ENCODE results near the gene CXCR5.
A peak's percentile ranks its signal among the peaks of the same experiment; 100 is the strongest.
"Not testable (repeated sequence)": the region's sequence is repeated elsewhere in the genome, so short reads cannot be mapped to it uniquely, and the experiment has no call there.

CXCR5 gene
- 77.5 to 210 reads per million in 2 experiments for total RNA-seq

- peak; percentile 74 for DNase-seq (ENCODE audit: low read depth)
These were observed at the start of gene CXCR5 for GRCh38 chr11:118883368-118884071. CXCR5 (plus strand) TSS chr11:118883892; CDS start chr11:118883942, 50 bp downstream.

- DNase-seq (ENCODE audit: low read depth), result no peak
These were observed 49.2 kb upstream of the CXCR5 start for GRCh38 chr11:118834427-118835028.

DNA sequence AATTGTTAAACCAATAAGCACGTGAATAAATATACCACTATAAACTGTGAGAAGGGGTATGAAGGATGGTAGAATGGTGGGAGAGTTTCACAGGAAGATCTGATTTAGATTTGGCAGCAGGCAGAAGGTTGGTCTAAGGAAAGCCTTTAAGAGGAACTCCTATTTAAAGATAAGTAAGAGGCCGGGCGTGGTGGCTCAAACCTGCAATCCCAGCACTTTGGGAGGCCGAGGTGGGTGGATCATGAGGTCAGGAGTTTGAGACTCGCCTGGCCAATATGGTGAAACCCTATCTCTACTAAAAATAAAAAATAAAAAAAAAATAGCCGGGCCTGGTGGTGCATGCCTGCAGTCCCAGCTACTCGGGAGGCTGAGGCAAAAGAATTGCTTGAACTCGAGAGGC, 45.8 kb upstream of the CXCR5 start:
- DNase-seq (ENCODE audit: low read depth), result no peak

- DNase-seq (ENCODE audit: low read depth), result no peak
These were observed 44.7 kb upstream of the CXCR5 start for GRCh38 chr11:118838905-118839553.

GRCh38 chr11:118841469-118842242, 42.0 kb upstream of the CXCR5 start:
- peak; percentile 34 for DNase-seq (ENCODE audit: low read depth)

- no peak for DNase-seq (ENCODE audit: low read depth)
These were observed 41.3 kb upstream of the CXCR5 start for GRCh38 chr11:118842369-118842768.

DNA sequence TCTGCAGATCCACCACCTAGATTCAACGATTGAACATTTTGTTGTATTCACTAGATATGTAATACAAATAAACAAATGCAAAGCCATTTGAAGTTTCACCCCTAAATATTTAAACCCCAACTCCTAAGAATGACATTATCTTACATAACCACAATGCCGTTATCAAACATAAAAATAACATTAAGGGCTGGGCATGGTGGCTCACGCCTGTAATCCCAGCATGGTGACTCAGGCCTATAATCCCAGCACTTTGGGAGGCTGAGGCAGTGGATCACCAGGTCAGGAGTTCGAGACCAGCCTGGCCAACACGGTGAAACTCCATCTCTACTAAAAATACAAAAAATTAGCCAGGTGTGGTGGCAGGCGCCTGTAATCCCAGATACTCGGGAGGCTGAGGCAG, 40.8 kb upstream of the CXCR5 start:
- DNase-seq (ENCODE audit: low read depth), result not testable (repeated sequence)

GRCh38 chr11:118843565-118843964, 40.1 kb upstream of the CXCR5 start:
- no peak for DNase-seq (ENCODE audit: low read depth)

DNA sequence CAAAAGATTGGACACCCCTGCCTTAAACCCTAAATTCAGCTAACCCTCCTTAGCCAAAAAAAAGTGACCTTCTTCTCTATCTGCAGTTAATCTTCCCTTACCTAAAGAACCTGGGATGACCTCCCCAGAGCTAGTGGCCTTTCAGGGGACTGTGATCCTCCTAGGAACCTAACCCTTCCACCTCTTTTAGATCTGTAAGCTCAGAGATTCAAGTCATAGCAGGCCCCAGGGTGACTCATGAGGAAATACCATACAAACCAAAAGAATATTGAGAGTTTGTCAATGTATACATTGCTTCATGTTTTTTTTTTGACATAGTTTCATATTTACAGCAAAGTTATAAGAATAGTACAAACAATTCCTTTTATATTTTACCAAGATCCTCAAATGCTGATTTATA, 38.3 kb upstream of the CXCR5 start:
- no peak for DNase-seq (ENCODE audit: low read depth)

- DNase-seq (ENCODE audit: low read depth), result no peak
These were observed 37.3 kb upstream of the CXCR5 start for GRCh38 chr11:118846181-118846935.

GRCh38 chr11:118849825-118850224, 33.9 kb upstream of the CXCR5 start:
- DNase-seq (ENCODE audit: low read depth), result no peak

DNA sequence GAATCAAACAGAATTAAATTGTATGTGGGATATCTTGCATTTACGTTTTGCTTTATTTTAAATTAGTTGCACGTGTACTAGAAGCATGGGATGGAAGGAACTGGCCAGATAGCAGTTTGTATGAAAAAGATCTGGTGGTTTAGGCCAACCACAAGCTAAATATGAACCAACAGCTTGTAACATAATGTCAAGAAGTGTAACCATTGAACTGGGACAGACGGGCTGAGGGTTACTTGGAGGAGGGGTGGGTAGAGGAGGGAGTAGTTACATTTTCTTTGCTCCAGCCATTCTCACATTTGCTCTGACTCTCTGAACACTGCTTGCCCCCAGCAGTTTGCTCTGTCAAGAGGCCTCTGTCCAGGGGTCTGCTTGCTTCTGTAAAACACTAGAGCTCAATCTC, 31.7 kb upstream of the CXCR5 start:
- no peak for DNase-seq (ENCODE audit: low read depth)

DNA sequence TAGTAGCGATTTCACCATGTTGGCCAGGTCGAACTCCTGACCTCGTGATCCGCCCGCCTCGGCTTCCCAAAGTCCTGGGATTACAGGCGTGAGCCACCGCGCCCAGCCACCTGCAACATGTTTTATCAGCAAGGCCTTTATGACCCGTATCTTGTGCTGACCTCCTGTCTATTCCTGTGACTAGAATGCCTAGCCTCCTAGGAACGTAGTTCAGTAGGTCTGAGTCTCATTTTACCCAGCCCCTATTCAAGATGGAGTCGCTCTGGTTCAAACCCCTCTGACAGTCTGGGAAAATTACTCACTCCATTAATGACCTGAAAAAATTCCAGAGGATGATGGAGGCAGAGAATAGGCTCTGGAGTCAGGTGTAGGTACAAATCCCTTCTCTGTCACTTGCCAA, 30.0 kb upstream of the CXCR5 start:
- DNase-seq (ENCODE audit: low read depth), result no peak

GRCh38 chr11:118856314-118856713, 27.4 kb upstream of the CXCR5 start:
- no peak for DNase-seq (ENCODE audit: low read depth)

DNA sequence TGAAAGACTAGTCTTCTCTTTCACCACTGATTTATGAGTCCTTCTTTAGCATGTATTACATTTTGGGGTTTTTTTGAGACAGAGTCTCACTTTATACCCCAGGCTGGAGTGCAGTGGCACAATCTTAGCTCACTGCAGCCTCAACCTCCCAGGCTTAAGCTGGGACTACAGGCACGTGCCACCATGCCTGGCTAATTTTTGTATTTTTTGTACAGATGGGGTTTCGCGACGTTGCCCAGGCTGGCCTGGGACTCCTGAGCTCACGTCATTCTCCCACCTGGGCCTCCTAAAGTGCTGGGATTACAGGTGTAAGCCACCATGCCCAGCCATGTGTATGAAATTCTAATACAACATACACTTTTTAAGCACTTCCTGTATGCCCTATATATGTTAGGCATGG, 26.3 kb upstream of the CXCR5 start:
- DNase-seq (ENCODE audit: low read depth), result no peak

DNA sequence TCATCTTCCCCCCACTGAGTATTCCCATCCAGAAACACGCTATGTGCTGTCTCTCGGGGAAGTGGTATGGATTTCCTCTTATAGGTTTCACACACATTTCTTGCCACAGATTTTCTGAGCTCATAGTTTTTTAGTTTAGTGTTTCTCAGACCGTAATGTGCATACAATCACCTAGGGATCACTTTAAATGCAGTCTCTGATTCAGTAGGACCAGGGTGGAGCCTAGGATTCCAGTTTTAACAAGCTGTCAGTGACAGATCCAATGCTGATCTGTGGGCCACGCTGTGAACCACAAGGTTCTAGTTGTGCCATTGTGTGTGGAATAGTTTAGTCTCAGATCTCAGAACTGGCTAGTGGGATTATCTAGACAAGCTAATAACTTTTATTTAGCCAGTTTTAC, 23.7 kb upstream of the CXCR5 start:
- DNase-seq (ENCODE audit: low read depth), result no peak

DNA sequence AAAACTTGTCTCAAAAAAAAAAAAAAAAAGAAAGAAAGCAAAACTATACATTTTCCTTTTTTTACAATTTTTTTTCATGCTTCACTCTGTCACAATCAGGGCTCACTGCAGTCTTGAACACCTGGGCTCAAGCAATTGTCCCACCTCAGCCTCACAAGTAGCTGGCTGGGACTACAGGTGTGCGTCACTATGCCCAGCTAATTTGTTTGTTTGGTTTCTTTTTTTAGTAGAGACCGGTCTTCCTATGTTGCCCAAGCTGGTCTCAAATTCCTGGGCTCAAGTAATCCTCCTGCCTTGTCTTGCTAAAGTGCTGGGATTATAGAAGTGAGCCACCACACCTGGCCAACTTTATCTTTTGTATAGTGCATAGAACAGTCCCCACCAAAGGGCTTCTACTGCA, 15.0 kb upstream of the CXCR5 start:
- DNase-seq (ENCODE audit: low read depth), result no peak

DNA sequence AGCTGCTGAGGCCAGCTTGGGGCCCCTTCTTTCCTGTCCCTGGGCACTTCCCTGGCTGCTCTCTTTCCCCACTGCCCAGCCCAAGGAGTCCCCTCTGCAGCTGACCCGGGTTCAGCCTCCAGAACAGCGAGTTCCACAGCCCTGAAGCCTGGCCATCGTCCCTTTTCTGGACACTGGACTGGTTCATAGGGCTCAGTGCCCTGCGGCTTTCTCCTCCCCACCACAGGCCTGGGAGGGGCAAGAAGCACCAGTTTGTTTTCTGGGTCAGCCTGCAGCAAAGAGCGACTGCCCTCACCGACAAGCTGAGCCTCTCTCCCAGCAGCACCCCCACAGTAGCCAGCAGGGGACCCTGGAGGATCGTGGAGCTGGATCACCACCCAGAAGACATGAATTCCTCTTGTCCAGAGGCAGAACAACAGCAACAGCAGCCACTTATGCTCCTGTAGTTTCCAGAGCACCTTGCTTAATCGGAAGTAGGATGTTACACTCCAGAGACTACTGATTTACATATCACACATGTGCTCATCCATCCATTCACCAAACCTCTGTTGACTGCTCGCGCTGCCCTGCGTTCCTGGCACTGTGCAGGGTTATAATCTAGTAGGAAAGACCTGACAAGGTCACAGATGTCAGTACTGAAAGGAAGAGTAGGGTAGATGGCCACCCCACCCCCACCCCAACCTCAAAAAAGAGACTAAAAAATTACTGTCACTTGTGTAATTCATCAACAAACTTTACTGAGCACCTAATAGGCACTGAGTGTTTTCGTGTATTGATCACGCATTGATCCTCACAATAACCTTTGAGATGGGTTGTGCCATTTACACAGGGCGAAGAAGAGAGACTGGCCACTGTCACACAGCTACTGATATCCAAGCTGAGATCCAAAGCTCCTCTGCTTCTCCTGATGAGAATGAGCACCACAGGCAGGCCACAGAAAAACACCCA, 13.0 kb upstream of the CXCR5 start:
- no peak for DNase-seq (ENCODE audit: low read depth)

GRCh38 chr11:118872403-118872821, 11.3 kb upstream of the CXCR5 start:
- DNase-seq (ENCODE audit: low read depth), result peak; percentile 56

DNA sequence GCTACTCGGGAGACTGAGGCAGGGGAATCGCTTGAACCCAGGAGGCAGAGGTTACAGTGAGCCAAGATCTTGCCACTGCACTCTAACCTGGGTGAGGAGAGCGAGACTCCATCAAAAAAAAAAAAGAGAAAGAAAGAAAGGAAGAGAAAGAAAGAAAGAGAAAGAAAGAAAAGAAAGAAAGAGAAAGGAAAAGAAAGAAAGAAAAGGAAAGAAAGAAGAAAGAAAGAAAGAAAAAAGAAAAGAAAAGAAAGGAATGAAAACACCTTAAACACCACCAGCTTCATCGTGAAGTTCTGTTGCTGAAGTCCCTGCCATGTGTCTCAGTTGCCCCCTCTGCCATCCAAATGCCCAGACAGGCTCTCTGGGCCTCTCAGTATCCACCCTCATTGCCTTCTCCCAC, 9.9 kb upstream of the CXCR5 start:
- DNase-seq (ENCODE audit: low read depth), result no peak

DNA sequence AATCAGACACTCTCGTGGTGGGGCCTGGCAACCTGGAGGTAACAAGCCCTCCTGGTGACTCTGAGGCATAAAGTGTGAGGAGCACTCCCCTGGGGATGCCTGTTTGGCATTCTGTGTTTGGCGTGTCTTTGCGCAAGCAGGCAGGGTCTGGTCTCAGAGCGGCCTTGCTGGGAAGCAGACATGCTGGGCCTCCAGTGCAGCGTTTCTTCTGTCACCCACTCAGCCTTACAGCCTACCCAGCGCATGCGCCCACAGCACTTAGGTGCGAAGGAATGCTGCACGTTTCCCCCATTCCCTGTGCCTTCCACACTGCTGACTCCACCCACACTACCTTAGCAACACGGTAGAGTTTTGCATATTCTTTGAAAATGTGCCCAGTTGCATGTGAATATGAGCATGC, 7.4 kb upstream of the CXCR5 start:
- no peak for DNase-seq (ENCODE audit: low read depth)
